NCI-H446 (cell line): ENCODE data around the gene BCL2L15.
"Not testable (repeated sequence)": the region's sequence is repeated elsewhere in the genome, so short reads cannot be mapped to it uniquely, and the experiment has no call there.

Source experiments
- DNase-seq, 2 experiments: peaks; one replicate each; lab custom pipeline; 2025; lab: John Stamatoyannopoulos, UW

The BCL2L15 gene

GRCh38 chr1:113871597-113872113 is 15.7 kb downstream of the BCL2L15 start, which contains the start of gene PTPN22:
Gene PTPN22, minus strand, starts transcription at chr1:113871712.
- no peak for DNase-seq

GRCh38 chr1:113870778-113871177 is 16.6 kb downstream of the BCL2L15 start:
- no peak for DNase-seq

GRCh38 chr1:113868387-113869083 is 18.8 kb downstream of the BCL2L15 start:
- no peak for DNase-seq

GRCh38 chr1:113861641-113862040 is 25.7 kb downstream of the BCL2L15 start:
- DNase-seq: no peak

GRCh38 chr1:113860891-113861290 is 26.5 kb downstream of the BCL2L15 start:
- no peak for DNase-seq

GRCh38 chr1:113859478-113860175 is 27.8 kb downstream of the BCL2L15 start:
- DNase-seq: no peak

- DNase-seq: no peak
Measured at GRCh38 chr1:113858982-113859381, 28.4 kb downstream of the BCL2L15 start.

GRCh38 chr1:113858418-113858817 is 29.0 kb downstream of the BCL2L15 start:
- DNase-seq: no peak

- no peak for DNase-seq
Measured at GRCh38 chr1:113857776-113858175, 29.6 kb downstream of the BCL2L15 start.

GRCh38 chr1:113856401-113856790 is 31.0 kb downstream of the BCL2L15 start:
- DNase-seq: no peak

- no peak for DNase-seq
Measured at GRCh38 chr1:113855630-113856400, 31.6 kb downstream of the BCL2L15 start.

- DNase-seq: no peak
Measured at GRCh38 chr1:113854234-113854633, 33.1 kb downstream of the BCL2L15 start.

- DNase-seq: not testable (repeated sequence)
Measured at GRCh38 chr1:113852694-113853093, 34.7 kb downstream of the BCL2L15 start.

- no peak for DNase-seq
Measured at GRCh38 chr1:113850127-113850796, 37.1 kb downstream of the BCL2L15 start.

GRCh38 chr1:113849072-113849471 is 38.3 kb downstream of the BCL2L15 start:
- no peak for DNase-seq

GRCh38 chr1:113846391-113847035 is 40.9 kb downstream of the BCL2L15 start:
- no peak for DNase-seq

GRCh38 chr1:113836534-113836933 is 50.8 kb downstream of the BCL2L15 start:
- DNase-seq: no peak

GRCh38 chr1:113835686-113836290 is 51.6 kb downstream of the BCL2L15 start:
- DNase-seq: peak; percentile 61 to 75

- no peak for DNase-seq
Measured at GRCh38 chr1:113834716-113835115, 52.7 kb downstream of the BCL2L15 start.
